ENCODE data around the gene HES1.

HES1 gene

DNA sequence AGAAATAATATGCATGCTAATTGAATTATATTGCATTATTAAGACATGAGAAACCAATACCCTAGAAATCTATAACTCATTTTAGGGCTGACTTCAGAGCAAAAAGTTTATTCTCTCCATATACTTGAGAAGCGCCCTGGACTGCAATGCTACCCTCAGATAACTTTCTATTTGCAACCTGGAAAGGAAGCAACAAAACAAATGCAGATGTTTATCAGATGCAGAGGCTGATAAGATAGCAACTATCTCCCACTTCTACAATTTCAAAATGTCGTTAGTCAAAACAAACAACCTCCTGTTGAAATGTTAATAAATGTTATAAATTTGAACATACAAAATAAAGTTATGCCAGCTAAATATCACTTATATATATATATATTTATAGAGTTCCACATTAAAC, 34.8 kb downstream of the HES1 start:
- DNase-seq: no peak

DNA sequence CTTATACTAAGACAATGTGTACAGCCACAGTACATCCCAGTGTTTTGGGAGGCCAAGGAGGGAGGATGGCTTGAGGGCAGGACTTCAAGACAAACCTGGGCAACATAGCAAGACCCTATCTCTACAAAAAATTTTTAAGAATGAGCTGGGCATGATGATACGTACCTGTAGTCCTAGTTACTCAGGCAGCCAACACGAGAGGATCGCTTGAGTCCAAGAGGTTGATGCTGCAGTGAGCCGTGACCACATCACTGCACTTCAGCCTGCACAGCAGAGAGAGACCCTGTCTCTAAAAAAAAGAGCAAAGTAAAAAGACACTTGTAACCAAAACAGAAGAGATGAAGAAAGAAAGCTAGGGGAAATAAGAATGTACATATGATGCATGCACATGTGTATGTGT, 38.5 kb downstream of the HES1 start:
- no peak for DNase-seq

DNA sequence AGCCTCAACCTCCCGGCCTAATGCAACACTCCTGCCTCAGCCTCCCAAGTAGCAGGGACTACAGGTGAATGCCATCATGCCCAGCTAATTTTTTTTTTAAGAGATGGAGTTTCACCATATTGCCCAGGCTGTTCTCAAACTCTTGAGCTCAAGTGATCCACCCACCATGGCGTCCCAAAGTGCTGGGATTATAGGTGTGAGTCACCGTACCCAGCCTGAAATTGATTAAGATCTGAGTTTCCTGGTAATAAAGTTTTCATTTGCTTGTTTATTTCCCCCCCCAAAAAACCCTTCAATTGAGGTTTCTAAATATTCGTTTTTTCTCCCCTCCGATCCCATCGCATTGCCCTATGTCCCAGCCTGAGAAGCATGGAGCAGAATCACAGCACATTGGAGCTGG, 39.0 kb downstream of the HES1 start:
- no peak for DNase-seq

DNA sequence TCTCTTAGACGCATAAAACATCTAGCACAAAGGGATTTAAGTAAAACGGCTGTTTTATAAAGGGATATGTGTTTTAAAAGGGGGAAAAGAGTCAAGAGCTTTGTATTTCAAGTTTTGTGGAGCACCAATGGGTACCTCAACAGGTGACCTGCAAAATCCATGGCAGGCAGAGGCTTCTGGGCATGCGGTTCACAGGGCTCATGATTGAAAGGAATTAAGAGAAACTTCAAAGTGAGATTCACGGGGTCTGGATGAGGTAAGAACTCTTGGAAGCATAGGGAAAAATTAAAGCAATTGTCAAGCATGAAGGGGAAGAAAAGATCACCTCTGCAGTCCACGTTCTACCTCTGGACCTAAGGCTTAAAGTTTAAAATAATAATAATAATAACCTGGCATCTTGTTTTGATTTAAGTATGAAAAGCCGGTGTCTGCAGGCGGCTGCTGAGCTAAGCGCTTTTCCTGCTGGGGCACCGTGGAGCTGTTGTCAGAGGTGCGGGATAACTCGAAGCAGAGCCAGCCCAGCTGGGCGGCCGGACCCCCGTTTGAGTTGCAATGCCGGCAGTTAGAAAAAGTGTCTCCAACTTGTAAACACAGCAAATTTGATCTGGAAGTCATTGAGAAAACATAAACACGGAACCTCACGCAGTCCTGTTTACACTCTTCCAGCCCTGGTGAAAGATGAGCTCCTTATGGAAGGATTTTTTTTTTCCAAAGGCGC, 40.5 kb downstream of the HES1 start:
- peak; percentile 16 for DNase-seq

DNA sequence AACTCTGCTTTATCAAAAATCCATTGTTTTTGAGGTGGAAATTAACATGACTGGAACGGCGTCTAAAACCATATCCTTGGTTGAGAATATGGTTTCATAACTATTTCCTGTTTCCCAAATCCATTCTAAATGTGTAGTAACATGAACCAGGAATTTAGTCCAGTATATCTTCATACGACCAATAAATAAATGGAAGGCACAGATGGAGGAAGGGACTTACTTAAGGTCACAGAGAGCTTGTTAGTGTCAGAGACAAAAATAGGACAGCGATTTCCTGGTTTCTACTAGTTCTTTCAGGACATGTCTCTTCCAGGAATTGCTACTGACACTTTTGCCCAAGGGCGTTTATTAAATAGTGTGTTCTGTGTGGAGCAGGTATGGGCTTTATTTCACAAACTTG, 41.2 kb downstream of the HES1 start:
- DNase-seq: no peak

DNA sequence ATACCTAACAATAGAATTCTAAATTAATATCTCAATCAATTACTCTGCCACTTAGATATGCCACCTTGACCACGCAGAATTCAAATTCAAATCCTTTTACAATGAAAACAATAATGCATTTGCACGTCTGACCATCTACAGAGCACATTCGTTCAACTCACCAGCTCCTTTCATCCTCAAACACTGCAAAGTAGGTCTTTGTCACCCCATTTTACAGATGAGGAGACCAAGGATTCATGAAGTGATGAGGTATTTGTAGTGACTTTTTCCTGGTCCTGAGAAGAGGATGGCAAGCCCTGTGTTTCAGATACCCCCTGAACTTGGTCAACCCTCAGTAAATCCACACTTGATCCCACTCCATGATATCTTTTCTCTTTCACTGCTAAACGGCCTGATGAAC, 42.2 kb downstream of the HES1 start:
- no peak for DNase-seq

DNA sequence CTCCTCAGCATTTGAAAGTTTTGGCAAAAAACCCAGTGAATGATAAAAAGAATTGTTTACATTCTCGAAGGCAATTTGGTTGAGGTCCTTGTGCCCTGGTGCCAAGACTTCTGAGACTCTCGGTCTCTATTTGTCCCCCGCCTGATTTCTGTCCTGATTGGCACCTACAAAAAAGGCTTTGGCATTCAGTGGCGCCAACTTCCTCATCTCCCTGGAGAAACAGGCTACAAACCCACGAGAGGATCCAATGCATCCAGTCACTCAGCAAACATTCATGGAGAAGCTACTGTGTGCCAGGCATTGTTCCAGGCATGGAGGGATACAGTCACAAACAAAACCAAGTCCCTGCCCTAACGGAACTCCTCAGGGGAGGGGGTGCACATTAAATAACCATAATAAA, 42.7 kb downstream of the HES1 start:
- DNase-seq: no peak

DNA sequence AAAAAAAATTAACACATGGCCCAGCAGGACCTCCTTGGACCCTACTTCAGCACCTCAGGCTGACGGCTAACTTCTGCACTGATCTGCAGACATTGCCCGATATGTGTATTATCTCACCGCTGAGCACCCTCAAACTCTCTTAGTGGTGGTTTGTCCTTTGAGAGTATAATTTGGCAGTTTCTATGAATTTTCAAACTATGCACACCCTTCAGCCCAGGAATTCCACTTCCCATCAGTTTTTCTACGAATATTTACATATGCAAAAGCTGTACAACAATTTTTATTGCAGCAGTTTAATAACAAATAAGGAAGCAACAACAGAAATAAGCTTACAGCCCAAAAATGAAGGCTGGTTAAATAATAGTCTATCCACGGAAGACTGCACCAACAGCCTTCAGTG, 44.6 kb downstream of the HES1 start:
- no peak for DNase-seq

DNA sequence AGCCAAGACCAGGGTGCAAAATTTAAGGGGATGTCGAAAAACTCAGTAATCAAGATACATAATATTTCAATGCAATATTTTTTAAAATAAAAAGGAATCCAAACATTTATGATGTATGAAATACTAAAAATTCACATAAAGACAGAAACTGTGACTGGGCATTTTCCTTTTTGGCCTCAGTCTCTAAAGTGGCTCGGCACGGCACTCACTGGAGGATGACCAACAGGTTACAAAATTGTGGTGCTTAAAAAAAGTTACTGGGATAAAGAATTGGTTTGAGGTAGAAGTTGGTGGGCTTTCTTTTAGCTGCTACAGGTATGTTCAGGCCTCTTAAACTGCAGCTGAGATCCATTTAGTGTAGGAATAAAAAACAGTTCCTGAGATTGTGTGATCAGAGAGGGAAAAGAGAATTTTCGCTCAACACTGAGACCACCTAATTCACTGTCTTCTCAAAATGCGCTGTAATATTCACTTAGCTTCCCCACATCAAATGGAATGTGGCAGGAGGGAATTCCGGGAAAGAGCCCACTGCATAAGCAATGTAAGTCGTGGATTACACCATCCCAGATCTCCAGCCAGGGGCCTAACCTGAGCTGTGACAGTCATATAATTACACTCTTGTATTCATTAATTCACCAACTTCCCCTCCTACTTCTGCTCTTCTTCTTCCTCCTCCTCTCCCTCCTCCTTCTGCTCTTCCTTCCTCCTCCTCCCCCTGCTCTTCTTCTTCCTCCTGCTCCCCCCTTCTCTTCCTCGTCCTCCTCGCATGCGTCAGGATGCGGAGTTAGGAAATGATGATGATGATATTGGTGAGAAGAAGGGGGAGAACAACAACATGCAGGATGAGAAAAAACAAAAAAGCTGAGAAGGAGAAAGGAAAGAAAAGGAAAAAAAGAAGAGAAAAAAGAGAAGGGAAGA, 45.9 kb downstream of the HES1 start:
- no peak for DNase-seq

DNA sequence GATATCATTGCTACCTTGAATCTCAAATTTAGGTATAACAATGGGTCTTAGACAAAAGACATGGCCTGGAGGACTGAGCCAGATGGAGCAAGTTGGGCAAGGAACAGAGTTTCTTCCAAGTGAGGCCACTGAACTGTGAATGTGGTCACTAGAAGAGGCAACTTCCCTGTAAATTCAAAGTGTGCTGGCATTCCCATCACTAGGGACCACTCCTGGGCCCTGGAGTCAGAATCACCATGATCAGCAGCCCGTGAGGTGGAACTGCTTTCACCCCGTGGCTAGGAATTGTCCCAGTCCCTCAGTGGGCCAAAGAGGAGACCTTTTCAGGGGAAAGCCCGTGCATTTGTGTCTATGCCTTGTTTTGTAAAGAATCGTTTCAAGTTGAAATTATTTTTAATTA, 47.3 kb downstream of the HES1 start:
- no peak for DNase-seq

DNA sequence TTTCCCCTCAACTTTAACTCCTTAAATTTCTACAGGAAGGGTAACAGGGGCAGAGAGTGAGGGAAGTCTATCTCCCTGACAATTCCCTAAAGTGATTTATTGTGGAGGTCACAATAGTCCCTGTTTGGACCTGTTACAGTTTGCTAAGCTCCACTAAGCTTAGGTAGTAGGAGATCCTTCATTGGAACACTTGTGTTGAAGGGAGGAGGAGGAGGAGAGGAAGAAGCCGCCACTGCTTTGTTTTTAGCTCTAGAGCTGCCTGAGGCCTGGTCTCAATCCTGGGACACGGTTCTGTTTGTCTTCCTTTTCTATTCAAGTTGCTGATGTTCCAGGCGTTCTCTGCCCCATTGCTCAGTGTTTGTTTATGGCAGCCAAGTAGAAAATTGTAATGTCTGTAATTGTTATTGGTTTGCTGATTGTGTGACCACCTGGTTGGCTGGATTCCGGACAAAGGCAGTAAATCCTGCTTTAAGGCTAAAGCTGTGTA, 48.4 kb downstream of the HES1 start:
- no peak for DNase-seq

DNA sequence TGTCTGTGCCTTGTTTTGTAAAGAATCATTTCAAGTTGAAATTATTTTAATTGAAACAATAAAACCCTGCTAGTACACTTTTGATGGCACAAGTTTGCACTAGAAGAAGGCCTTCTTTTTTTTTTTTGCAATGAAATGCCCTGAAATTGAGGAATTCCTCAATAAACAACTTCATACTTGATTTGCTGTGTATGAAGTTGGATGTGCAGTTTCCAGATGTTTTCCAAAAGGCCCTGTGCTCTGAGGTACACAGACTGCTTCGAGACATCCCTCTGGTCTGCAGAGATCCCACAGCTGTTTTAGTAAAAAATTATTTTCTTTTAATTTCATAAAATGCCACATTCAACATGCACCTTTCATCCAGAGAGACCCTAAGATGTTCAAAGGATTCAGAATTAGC, 48.9 kb downstream of the HES1 start:
- no peak for DNase-seq

DNA sequence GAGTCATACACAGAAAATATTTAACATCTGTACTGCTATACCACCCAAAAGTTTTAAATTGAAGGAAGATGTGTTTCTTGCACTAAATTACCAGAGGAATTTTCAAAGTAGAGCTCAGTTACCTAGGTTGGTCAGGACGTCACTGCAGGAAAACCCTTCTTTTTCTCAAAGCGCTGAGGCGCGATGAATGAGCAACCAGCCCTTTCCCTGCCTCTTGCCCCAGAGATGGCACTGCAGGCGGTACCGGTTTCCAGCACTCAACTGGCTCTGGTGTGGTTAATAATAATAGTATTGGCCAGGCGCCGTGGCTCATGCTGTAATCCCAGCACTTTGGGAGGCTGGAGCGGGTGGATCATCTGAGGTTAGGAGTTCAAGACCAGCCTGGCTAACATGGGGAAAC, 49.3 kb downstream of the HES1 start:
- no peak for DNase-seq

DNA sequence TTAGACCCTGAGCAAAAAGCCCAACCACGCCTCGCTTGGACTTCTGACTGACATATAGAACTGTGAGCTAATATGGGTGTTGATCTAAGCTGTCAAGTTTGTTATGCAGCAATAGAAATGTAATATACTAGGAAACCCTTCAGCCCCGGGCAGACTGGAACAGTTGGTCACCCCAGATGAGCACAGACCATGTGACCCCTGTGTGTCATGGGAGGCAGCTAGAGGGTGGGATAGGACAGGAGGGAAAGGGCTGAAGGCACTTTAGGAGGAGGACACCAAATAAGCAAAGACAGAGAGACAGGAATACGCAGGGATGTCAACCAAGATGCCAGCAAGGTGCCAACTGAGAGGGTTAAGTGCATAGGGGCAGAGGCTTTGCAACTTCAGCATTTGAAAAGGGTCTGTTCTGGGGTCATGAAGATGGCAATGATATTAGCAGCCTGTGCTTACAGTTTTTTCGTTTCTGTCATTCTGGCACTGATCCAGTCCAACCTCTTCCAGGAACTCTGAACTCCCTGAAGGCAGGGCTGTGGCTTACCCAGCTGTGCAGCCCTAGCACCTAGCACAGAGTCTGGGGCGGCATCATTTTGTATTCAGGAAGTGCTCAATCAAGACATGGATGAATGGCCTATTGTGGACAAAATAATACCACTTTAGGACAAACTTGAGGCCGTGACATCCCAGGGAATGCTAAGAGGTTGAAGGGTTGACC, 51.4 kb downstream of the HES1 start:
- no peak for DNase-seq

Measured in NCI-H2171 treated with DMSO at 0.1 percent for 48 hours (cell line).